T-helper 2 cell (primary cell): ENCODE results near the gene MEA1.
A peak's percentile ranks its signal among the peaks of the same experiment; 100 is the strongest.

Source experiments
- DNase-seq, 5 experiments: peaks; one replicate each; pipeline versions ENCODE4 v3.0.0 to v3.0.0-alpha.2; 2012 to 2022

Gene MEA1

DNA sequence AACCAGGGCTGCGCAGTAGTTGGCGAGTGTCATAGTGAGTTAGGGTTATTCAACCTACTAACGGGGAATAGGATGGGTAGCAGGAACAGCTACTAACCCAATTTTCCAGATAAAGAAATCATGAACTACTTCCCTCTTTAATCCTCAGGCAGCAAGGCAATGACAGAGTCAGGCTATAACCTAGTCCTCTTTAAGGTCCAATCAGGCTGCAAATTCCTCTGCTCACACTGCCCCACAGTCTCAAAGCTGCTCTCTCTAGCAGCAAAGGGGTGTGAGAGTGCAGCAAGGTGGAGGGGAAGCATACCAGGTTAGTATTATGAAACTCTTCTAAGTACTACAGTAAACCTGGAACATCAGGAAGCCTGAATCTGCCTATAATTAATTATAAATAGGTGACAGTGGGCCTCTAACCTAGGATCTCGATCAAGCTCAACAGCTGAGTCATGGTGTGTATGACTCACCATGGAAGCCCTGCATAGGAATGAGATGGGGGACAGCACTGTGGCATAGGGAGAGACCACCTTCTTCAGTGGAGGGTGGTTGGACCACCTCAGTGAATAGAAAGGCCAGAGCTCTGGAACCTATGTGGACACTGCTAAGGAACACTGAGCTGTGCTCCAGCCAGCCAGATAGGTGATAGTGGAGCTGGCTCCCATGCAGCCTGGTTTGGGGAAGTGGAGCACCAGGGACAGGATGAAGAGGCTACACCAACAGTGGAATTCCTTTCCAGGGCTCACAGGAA, 42.7 kb downstream of the MEA1 start:
- DNase-seq = no peak

DNA sequence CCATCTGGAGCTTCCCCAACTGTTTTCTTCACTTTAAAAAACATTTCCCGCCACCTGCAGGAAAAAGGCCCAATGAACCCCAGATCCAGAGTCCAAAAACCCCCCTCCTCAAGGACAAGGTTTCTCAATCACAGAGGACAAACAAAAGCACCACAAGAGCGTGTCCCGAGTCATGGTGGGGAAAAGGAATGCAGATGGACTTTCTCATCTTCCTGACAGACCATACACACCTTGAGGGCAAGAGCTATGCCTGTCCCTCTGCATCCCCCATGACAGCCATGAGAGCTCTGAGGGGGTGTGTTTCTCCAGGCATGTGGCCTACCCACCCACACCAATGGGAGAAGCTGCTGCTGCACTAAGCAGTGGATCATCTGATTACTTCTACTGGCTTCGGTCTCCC, 43.8 kb downstream of the MEA1 start:
- DNase-seq = no peak

- DNase-seq = no peak
Observed at GRCh38 chr6:42969431-42969830, 44.3 kb downstream of the MEA1 start.

- DNase-seq = no peak
Observed at GRCh38 chr6:42968783-42969182, 45.0 kb downstream of the MEA1 start.

DNA sequence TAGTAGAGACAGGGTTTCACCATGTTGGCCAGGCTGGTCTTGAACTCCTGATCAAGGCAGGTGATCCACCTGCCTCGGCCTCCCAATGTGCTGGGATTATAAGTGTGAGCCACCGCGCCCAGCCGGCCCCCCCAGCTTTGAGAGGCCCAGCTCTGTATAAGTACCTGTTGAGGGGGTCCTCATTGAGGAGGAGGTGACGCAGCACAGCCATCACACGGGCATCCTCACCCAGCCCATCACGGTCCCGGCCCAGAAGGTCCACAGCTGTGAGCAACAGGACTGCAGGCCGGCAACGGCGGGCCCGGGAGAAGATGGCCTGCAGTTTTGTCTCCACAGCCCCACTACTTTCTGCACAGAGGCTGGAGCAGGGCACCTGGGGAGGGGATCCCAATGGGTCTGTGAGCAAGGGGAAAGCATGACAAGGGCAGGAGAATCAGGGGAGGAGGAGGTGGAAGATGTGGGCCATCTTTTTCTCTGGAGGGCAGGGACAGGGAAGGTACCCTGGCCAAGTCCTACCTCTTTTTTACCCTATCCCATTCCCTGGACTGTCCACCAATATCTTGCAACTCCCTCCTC, 45.5 kb downstream of the MEA1 start:
- DNase-seq = no peak

- DNase-seq = no peak
Observed at GRCh38 chr6:42967228-42967627, 46.5 kb downstream of the MEA1 start.

DNA sequence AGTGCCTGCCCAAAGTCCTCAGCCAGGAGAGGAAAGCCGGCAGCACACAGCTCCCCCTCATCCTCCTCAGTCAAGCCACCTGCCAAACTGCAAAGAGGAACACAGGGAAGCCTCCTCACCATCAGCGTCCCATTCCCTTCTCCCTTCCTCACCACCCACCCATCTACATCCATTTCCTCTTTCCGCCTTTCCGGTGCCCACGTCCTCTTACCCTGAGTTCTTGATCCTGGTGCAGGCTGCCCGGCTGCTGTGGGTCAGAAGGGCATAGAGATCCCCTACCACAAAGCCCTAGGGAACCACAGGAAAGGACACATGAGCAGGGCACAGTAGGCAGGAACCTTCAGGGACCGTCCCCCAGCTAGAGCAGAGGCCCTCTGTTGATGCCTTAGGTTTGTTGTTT, 47.2 kb downstream of the MEA1 start:
- no peak for DNase-seq

DNA sequence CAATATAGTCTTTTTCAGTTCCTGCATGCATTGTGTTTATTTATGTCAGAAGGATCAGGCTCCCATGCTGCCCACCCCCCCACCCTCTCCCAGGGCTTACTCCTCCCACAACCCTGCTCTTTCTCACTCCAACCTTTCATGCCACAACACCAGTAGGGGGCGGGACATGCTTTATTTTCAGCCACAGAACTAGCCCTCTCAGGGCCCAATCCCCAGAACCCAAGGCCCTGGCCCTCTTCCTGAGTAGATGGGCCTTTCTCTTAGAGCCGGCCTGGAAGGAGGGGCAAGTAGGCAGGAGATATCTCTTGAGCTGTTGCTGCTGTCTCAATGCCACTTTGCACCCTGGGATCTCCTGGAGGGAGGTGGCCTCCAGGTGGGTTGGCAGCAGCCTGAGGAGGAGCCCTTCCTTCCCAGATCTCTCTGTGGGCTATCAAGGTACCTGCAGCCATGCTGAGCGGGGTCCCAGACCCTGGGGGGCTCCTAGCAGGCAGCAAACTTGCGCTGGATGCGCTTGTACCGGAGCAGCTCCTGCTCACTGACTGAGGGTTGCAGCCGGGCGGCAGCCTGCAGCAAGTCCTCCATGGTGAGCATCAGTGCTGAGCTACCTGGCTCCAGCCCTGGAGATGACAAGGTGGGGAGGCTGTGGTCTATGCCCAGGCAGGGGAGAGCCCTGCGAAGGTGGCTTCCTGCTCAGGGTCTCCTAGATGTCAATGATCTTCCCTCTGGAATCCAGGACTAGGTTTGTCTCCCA, 49.7 kb downstream of the MEA1 start:
- DNase-seq = peak in 1 of 5 experiments; percentile 46

DNA sequence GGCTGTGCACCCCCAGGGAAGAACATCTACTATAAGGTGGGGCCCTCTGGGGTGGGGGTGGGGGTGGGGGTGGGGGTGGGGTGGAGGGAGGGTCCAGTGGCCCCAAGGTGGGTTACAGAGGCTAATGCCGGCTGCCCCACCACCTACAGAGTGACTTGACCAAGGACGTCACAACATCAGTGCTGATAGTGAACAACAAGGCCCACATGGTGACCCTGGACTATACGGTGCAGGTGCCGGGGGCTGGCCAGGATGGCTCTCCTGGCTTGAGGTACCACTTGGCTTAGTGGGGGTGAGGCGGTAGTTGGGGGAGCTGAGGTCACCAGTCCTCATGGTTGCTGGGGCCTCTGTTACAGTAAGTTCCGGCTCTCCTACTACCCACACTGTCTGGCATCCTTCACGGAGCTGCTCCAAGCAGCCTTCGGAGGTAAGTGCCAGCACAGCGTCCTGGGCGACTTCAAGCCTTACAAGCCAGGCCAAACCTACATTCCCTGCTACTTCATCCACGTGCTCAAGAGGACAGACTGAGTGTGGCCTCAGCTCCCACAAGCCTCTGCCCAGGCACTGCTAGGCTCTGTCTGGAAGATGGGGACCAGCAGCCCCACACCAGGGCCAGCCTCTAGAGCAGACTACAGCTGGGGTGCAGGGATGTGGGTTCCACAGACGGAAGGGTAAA, 50.4 kb downstream of the MEA1 start:
- no peak for DNase-seq

DNA sequence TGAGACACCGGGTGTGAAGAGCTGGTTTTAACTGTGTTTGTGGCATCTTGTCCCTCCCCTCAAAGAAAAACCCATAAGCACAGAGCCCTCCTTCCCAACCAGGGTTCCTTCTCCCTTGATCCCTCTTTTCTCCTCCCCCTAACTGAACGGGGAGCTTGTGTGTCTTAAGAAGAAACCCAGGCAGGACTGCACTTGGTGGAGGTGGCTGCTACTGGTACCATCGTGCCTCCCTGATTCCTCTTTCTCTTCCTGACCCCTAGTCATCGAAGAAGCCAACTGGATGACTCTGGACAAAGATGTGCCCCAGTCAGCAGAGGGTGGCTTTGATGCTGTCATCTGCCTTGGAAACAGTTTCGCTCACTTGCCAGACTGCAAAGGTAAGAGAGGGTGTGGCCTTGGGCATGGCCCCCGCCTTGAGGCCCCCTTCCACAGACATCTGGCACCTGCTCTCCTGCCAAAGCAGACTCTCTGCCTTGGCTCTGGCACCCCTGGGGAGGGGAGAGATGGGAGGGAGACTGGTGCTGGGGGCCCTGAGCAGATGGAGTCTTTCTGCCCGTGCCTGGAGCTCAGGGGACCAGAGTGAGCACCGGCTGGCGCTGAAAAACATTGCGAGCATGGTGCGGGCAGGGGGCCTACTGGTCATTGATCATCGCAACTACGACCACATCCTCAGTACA, 51.1 kb downstream of the MEA1 start:
- DNase-seq = no peak

- DNase-seq = no peak
Observed at GRCh38 chr6:42962096-42962495, 51.6 kb downstream of the MEA1 start.
